ENCODE results near the gene NRXN3.

GRCh38 chr14:79580906-79581305, 1410.7 kb downstream of the NRXN3 start:
- TF ChIP-seq EZH2 (IDR thresholded peaks at IDR 0.05; ENCODE audit: insufficient read depth, poor library complexity, severe bottlenecking), result no peak
- TF ChIP-seq EZH2phosphoT487 (IDR thresholded peaks at IDR 0.05; ENCODE audit: insufficient read depth, low read depth), result no peak
